Measurements from ENCODE around the gene ZNF275. TPM values are rescaled to one million over a fixed set of nuclear protein-coding genes. Genes with fewer than 3 reads are reported as not detected.

Gene ZNF275
- total RNA-seq, 3 donors from 2014 or later (not counting 1 experiment from before 2014, with no cell fraction given) = 9.1 to 17.4 (median 17.3) TPM

DNA sequence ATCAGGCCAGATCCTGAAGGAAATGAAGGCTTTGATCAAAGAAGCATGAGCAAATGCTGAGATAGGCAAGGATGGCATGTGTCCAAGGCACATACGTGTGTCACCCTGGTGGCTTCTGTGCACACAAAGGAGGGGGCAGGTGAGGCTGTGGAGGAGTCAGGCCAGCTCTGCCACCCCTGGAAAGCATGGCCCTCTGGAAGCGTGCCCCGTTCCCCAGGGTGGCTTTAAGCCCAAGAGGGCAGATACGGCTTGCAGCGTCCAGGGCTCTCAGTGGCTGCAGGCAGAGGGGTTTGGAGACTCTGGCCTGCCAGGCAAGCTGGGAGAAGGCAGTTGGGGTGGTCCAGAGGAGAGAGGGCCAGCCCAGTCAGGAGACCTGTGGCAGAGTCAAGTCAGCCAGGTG, 41.6 kb downstream of the ZNF275 start:
- no peaks in the 10 kb centered on the region for H3K4me1 ChIP-seq (ENCODE audit: control insufficient read depth, insufficient read depth, low read length)
- no peak for ATAC-seq
- Mint-ChIP-seq H3K4me1 (no peaks in the 10 kb centered on the region), H3K27me3 (ENCODE audit: low read depth in 2 of 2) (peaks cover 5 to 26% of the 10 kb centered on the region in 2 donors), H3K4me3 (no peak overlapping the region), H3K9me3 (no peaks in the 10 kb centered on the region), H3K36me3 (no peaks in the 10 kb centered on the region), H3K27ac (no peak overlapping the region)
- H3K36me3 ChIP-seq (ENCODE audit: control insufficient read depth, insufficient read depth, low read length) = no peaks in the 10 kb centered on the region
- TF ChIP-seq, protein P1, sequence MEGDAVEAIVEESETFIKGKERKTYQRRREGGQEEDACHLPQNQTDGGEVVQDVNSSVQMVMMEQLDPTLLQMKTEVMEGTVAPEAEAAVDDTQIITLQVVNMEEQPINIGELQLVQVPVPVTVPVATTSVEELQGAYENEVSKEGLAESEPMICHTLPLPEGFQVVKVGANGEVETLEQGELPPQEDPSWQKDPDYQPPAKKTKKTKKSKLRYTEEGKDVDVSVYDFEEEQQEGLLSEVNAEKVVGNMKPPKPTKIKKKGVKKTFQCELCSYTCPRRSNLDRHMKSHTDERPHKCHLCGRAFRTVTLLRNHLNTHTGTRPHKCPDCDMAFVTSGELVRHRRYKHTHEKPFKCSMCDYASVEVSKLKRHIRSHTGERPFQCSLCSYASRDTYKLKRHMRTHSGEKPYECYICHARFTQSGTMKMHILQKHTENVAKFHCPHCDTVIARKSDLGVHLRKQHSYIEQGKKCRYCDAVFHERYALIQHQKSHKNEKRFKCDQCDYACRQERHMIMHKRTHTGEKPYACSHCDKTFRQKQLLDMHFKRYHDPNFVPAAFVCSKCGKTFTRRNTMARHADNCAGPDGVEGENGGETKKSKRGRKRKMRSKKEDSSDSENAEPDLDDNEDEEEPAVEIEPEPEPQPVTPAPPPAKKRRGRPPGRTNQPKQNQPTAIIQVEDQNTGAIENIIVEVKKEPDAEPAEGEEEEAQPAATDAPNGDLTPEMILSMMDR (IDR thresholded peaks at IDR 0.05) = no peak
- no peak for DNase-seq
- no peak overlapping the region for H3K27ac ChIP-seq (ENCODE audit: low read length)
- intact Hi-C loops (cut with micrococcal nuclease) = no loop called here
- no peaks in the 10 kb centered on the region for H3K27me3 ChIP-seq (ENCODE audit: control insufficient read depth, insufficient read depth, low read length)
- 90% methylated on average over 5 of the region's 5 CpGs for WGBS (ENCODE audit: insufficient coverage)
- H3K9me3 ChIP-seq (ENCODE audit: control insufficient read depth, insufficient read depth, low read length) = no peaks in the 10 kb centered on the region
- H3K4me3 ChIP-seq (ENCODE audit: low read length) = no peak overlapping the region

DNA sequence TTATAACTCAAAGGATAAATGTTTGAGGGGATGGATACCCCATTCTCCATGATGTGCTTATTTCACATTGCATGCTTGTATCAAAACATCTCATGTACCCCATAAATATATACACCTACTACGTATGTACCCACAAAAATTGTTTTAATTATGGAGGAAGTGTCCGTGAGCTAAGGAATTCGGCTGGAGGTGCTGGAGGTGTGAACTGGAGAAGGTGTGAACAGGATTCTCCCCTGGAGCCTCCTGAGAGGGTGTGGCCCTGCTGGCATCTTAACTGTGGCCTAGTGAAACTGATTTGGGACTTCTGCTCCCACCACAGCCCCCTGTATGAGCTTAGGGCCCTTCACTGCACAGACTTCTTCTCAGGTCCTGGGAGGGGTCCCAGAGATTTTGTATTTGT, 43.8 kb downstream of the ZNF275 start:
- intact Hi-C loops (cut with micrococcal nuclease) = no loop called here
- Histone ChIP-seq H3K27ac (ENCODE audit: low read length) (no peak overlapping the region), H3K4me1 (ENCODE audit: control insufficient read depth, insufficient read depth, low read length) (no peaks in the 10 kb centered on the region), H3K9me3 (ENCODE audit: control insufficient read depth, insufficient read depth, low read length) (no peaks in the 10 kb centered on the region), H3K27me3 (ENCODE audit: control insufficient read depth, insufficient read depth, low read length) (no peaks in the 10 kb centered on the region), H3K4me3 (ENCODE audit: low read length) (no peak overlapping the region), H3K36me3 (ENCODE audit: control insufficient read depth, insufficient read depth, low read length) (no peaks in the 10 kb centered on the region)
- no peak for DNase-seq
- TF ChIP-seq, protein P1 (IDR thresholded peaks at IDR 0.05) = no peak
- no CpG with 5 or more reads among the region's 3 CpGs for WGBS (ENCODE audit: insufficient coverage)
- Mint-ChIP-seq H3K9me3 (no peaks in the 10 kb centered on the region), H3K36me3 (no peaks in the 10 kb centered on the region), H3K4me1 (no peaks in the 10 kb centered on the region), H3K27me3 (ENCODE audit: low read depth in 2 of 2) (peaks cover 4 to 22% of the 10 kb centered on the region in 2 donors), H3K4me3 (no peak overlapping the region), H3K27ac (no peak overlapping the region)
- ATAC-seq = no peak

DNA sequence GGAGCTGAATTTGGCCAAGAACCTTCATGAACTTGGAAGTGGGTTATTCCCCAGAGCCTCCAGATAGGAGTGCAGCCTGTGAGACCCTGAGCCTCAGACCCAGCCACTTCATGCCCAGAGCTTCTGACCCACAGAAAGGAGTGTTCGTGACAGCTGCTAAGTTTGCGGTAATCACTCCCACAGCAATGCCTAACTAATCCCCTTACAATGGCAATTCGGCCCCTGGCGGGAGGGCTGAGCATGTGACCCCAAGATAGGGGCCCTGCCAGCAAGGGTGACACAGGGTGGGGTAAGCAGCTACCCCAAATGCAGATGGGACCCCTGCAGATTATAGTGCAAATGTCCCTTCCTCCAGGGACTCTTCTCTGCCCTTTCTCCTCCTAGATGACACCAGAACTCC, 44.7 kb downstream of the ZNF275 start:
- Histone ChIP-seq H3K27ac (ENCODE audit: low read length) (no peak overlapping the region), H3K27me3 (ENCODE audit: control insufficient read depth, insufficient read depth, low read length) (no peaks in the 10 kb centered on the region), H3K9me3 (ENCODE audit: control insufficient read depth, insufficient read depth, low read length) (no peaks in the 10 kb centered on the region), H3K4me1 (ENCODE audit: control insufficient read depth, insufficient read depth, low read length) (no peaks in the 10 kb centered on the region), H3K4me3 (ENCODE audit: low read length) (no peak overlapping the region), H3K36me3 (ENCODE audit: control insufficient read depth, insufficient read depth, low read length) (no peaks in the 10 kb centered on the region)
- 85% methylated on average over 4 of the region's 4 CpGs for WGBS (ENCODE audit: insufficient coverage)
- no peaks in the 10 kb centered on the region for H3K36me3 Mint-ChIP-seq
- TF ChIP-seq, protein P1 (IDR thresholded peaks at IDR 0.05) = no peak
- no peak for ATAC-seq
- intact Hi-C loops (cut with micrococcal nuclease) = no loop called here
- peaks cover under 1 to 18% of the 10 kb centered on the region in 2 donors for H3K27me3 Mint-ChIP-seq (ENCODE audit: low read depth in 2 of 2)
- no peaks in the 10 kb centered on the region for H3K4me1 Mint-ChIP-seq
- H3K9me3 Mint-ChIP-seq = no peaks in the 10 kb centered on the region
- H3K4me3 Mint-ChIP-seq = no peak overlapping the region
- no peak for DNase-seq
- no peak overlapping the region for H3K27ac Mint-ChIP-seq

DNA sequence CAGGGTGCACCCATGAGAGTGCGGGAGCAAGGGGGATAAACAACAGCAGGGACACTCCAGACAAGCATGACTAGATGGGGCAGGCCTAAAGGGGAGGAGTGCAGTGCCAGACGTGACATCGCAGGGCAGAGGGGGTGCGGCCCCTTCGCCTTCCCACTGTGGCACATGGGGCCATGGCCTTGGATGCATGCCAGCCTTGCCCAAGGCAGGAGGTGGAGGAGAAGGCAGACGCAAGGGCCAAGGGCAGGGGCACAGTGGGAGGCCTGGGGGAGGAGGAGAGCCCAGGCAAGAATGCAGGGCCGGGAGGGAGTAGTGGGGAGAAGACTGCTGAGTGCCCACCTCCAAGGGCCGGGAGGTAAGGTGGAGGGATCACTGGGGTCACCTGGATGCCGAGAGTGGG, 45.6 kb downstream of the ZNF275 start:
- Mint-ChIP-seq H3K4me3 (no peak overlapping the region), H3K9me3 (no peaks in the 10 kb centered on the region), H3K27me3 (ENCODE audit: low read depth in 2 of 2) (peaks cover 0 to 9% of the 10 kb centered on the region in 2 donors), H3K36me3 (no peaks in the 10 kb centered on the region), H3K27ac (no peak overlapping the region), H3K4me1 (no peaks in the 10 kb centered on the region)
- Histone ChIP-seq H3K4me3 (ENCODE audit: low read length) (no peak overlapping the region), H3K9me3 (ENCODE audit: control insufficient read depth, insufficient read depth, low read length) (no peaks in the 10 kb centered on the region), H3K27me3 (ENCODE audit: control insufficient read depth, insufficient read depth, low read length) (no peaks in the 10 kb centered on the region), H3K4me1 (ENCODE audit: control insufficient read depth, insufficient read depth, low read length) (no peaks in the 10 kb centered on the region), H3K27ac (ENCODE audit: low read length) (no peak overlapping the region), H3K36me3 (ENCODE audit: control insufficient read depth, insufficient read depth, low read length) (no peaks in the 10 kb centered on the region)
- ATAC-seq (no peak), DNase-seq (no peak)
- TF ChIP-seq, protein P1 (IDR thresholded peaks at IDR 0.05) = no peak
- 86% methylated on average over 9 of the region's 9 CpGs for WGBS (ENCODE audit: insufficient coverage)
- intact Hi-C loops (cut with micrococcal nuclease) = no loop called here
